NCI-H187 treated with DMSO at 0.1 percent for 48 hours (cell line): ENCODE results near the gene CDH4.
"Not testable (repeated sequence)": the region's sequence is repeated elsewhere in the genome, so short reads cannot be mapped to it uniquely, and the experiment has no call there.

Experiments used
- DNase-seq: peaks from one replicate; lab custom pipeline; 2025; lab: John Stamatoyannopoulos, UW

CDH4 gene

GRCh38 chr20:61932199-61932592, 680.1 kb downstream of the CDH4 start:
- DNase-seq, result no peak

GRCh38 chr20:61932711-61933480, 680.8 kb downstream of the CDH4 start:
- no peak for DNase-seq

GRCh38 chr20:61933481-61933950, 681.5 kb downstream of the CDH4 start:
- no peak for DNase-seq

GRCh38 chr20:61933951-61934715, 682.1 kb downstream of the CDH4 start:
- DNase-seq, result no peak

GRCh38 chr20:61934716-61935530, 682.9 kb downstream of the CDH4 start:
- DNase-seq, result no peak

- no peak for DNase-seq
Measured at GRCh38 chr20:61935926-61936700, 684.1 kb downstream of the CDH4 start.

- DNase-seq, result no peak
Measured at GRCh38 chr20:61936701-61937131, 684.7 kb downstream of the CDH4 start.

GRCh38 chr20:61937146-61937962, 685.3 kb downstream of the CDH4 start:
- no peak for DNase-seq

GRCh38 chr20:61937963-61938838, 686.1 kb downstream of the CDH4 start:
- DNase-seq, result no peak

- no peak for DNase-seq
Measured at GRCh38 chr20:61938839-61939690, 687.0 kb downstream of the CDH4 start.

- no peak for DNase-seq
Measured at GRCh38 chr20:61939691-61940360, 687.8 kb downstream of the CDH4 start.

GRCh38 chr20:61940491-61940890, 688.4 kb downstream of the CDH4 start:
- DNase-seq, result no peak

GRCh38 chr20:61940976-61941720, 689.1 kb downstream of the CDH4 start:
- no peak for DNase-seq

- DNase-seq, result no peak
Measured at GRCh38 chr20:61941721-61942405, 689.8 kb downstream of the CDH4 start.

GRCh38 chr20:61942526-61942925, 690.5 kb downstream of the CDH4 start:
- DNase-seq, result no peak

- DNase-seq, result not testable (repeated sequence)
Measured at GRCh38 chr20:61944967-61945366, 692.9 kb downstream of the CDH4 start.

- DNase-seq, result not testable (repeated sequence)
Measured at GRCh38 chr20:61945495-61945894, 693.4 kb downstream of the CDH4 start.
